SK-N-MC (cell line): ENCODE measurements around the gene BTNL8.

Source experiments
- DNase-seq: peaks from one replicate; pipeline ENCODE4 v3.0.0-alpha.2; 2011; ENCODE audit warnings: low read depth, low spot score
- H3K27ac ChIP-seq: fragments of 200-600 bp; sonication (generic); 2 replicates; pipeline ENCODE4 v1.5.1; 2016; ENCODE audit warnings: mixed run types
- H3K36me3 ChIP-seq: fragments of 200-600 bp; sonication (generic); 2 replicates; pipeline ENCODE4 v1.6.1; 2017; ENCODE audit warnings: antibody characterized with exemption, low read length, mixed read lengths; ENCODE audit not compliant: insufficient read depth
- H3K4me3 ChIP-seq: fragments of 200-600 bp; sonication (generic); 2 replicates; pipeline ENCODE4 v1.5.1; 2016
- H3K9ac ChIP-seq: fragments of 200-600 bp; sonication (generic); 2 replicates; pipeline ENCODE4 v1.8.0; 2017; ENCODE audit warnings: mixed run types, mixed read lengths; ENCODE audit not compliant: insufficient read length
- H3K9me3 ChIP-seq: fragments of 200-600 bp; sonication (generic); 2 replicates; pipeline ENCODE4 v1.6.1; 2017; ENCODE audit warnings: low read depth, mild to moderate bottlenecking, antibody characterized with exemption, low read length, moderate library complexity, mixed read lengths
- EZH2 ChIP-seq: fragments of 200-600 bp; sonication (generic); IDR thresholded peaks from one replicate; pipeline ENCODE4 v1.6.1; 2017; ENCODE audit warnings: antibody characterized with exemption
- FOXP2 ChIP-seq: optimal IDR thresholded peaks from 2 replicates; pipeline ENCODE3; 2011; ENCODE audit warnings: mild to moderate bottlenecking, moderate library complexity; ENCODE audit not compliant: insufficient read depth; ENCODE audit errors: extremely low read length, control extremely low read depth
- POLR2AphosphoS5 ChIP-seq: IDR thresholded peaks from 2 replicates; pipeline ENCODE4 v1.6.1; 2012; ENCODE audit warnings: mild to moderate bottlenecking, low read depth, low read length, borderline replicate concordance

The BTNL8 gene

DNA sequence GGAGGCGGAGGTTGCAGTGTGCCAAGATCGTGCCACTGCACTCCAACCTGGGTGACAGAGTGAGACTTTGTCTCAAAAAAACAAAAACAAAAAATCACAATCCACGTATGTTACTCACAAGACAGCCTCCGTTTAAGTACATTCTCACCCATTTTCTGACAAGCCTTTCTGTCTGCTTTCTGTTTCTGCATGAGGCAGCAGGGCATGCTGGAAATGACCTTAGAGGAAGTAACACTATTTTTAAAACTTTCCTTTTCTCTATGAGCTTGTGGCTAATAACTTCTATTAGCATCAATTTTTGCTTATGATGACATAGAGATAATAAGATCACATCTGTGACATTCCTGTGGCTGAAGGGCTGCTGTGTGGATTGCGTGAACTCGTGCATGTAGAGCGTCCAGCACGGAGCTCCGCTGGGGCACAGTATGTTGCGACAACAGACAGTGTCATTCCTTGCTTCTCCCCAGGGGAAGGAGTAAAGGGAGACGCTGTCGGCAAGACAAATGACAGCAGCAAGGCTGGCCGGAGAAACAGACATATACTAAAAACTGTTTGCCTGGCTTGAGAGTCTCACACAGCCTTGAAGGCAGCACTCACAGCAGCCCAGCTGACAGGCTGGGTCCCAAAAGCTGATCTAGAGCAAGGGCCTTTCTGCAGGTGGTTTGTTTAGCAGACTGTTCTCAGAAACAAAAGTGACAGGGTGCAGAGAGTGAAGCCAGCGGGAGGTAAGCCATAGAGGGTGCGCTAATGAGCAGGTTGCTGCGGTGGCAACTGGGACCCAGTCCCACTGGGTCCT, 91.3 kb downstream of the BTNL8 start:
- no peak for DNase-seq
- Histone ChIP-seq H3K36me3 (no peaks in the 10 kb centered on the region), H3K9me3 (no peaks in the 10 kb centered on the region), H3K27ac (no peak overlapping the region), H3K4me3 (no peak overlapping the region), H3K9ac (no peak overlapping the region)
- TF ChIP-seq POLR2AphosphoS5 (no peak), FOXP2 (no peak), EZH2 (no peak)

DNA sequence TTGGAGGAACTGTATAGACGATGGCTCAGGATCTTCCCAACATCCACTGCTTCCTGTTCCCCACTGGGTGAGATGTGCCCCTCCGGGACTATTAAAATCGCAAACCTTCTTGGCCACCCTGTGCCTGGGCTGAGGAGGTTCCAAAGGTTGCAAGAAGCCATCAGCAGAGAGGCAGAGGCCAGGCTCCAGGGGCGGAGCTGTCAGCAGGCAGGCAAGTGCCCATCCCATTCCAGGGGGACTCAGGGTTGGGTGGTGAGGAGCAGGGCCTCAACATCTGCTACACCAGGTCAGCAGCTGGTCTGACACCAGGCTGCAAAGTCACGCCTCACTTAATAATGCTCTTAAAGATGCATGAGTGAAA, 91.9 kb downstream of the BTNL8 start:
- TF ChIP-seq FOXP2 (no peak), EZH2 (no peak), POLR2AphosphoS5 (no peak)
- DNase-seq: no peak

More for the DNA sequence above, 91.9 kb downstream of the BTNL8 start:
- no peaks in the 10 kb centered on the region for H3K9me3 ChIP-seq
- no peaks in the 10 kb centered on the region for H3K36me3 ChIP-seq
- H3K27ac ChIP-seq: no peak overlapping the region
- H3K9ac ChIP-seq: no peak overlapping the region
- H3K4me3 ChIP-seq: no peak overlapping the region
